Adrenal gland (tissue), 5 donors: ENCODE data around the gene CDK11A.

ENCODE experiments used
- CTCF ChIP-seq, 6 experiments: fragments of 450-650 bp in 4 of 6; fragments of 200-600 bp in 2 of 6; sonication (generic) in 1 of 6; IDR thresholded peaks; 1 replicate in 5 of 6; 2 replicates in 1 of 6; pipeline versions ENCODE4 v1.5.1 to v1.8.0; 2016 to 2021; ENCODE audit warnings: antibody characterized with exemption in 6 of 6, mild to moderate bottlenecking in 2 of 6, moderate library complexity in 1 of 6
- POLR2A ChIP-seq, 2 donors: fragments of 450-650 bp; IDR thresholded peaks; one replicate each; pipeline ENCODE4 v1.6.1; 2017; ENCODE audit warnings: antibody characterized with exemption in 2 of 2, mild to moderate bottlenecking in 2 of 2, moderate library complexity in 1 of 2
- donor health status: DM: no; HTN: no; CAD: no.

DNA sequence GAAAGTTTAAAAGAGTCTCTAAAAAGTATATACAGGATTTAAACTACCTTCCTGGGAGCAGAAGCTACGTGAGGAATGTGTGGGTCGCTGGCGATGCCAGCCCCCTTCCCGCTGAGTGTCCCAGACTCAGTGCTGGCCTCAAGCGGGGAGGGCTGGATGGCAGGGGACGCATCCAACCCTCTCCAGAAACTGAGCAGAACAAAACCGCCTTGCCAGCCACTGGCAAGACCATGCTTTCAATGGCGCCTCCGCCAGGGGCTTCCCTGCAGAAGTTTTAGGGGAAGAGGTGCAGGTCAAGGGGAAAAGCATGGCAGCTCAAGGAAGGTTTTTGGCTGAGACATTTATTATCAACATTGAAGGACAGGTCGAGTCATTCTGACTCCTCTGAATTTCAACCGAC, 28.0 kb upstream of the CDK11A start:
- TF ChIP-seq CTCF (IDR thresholded peaks at IDR 0.05) (no peak), POLR2A (IDR thresholded peaks at IDR 0.05) (no peak)
